HCT116 (cell line): Measurements from ENCODE around the gene G6PD. TPM values are rescaled to one million over a fixed set of nuclear protein-coding genes. Genes with fewer than 3 reads are reported as not detected.

Experiments
- ATAC-seq: fragments of 200-7000 bp; cut with Tn5 transposase; 2 replicates; pipeline ENCODE4 v1.9.1; 2020; ENCODE audit warnings: mild to moderate bottlenecking, moderate library complexity
- BruUV-seq: library from RNA; stranded (reverse); fragments of 400-500 nt; replicated peaks from 2 replicates; lab custom pipeline; 2021; lab: Mats Ljungman, UMichigan
- CTCF ChIA-PET: fragments of 300-600 bp; sonication (Branson Sonifier 250); formaldehyde crosslinking; loops from one replicate; lab custom pipeline; 2021; ENCODE audit warnings: antibody characterized with exemption; lab: Charles Lee
- POLR2A ChIA-PET: fragments of 300-600, 350-600 bp; sonication (Branson Sonifier 250); formaldehyde crosslinking; loops from one replicate; lab custom pipeline; 2021; ENCODE audit warnings: antibody characterized with exemption; lab: Charles Lee
- RAD21 ChIA-PET, 2 experiments: fragments of 300-600 bp; sonication (Branson Sonifier 250); formaldehyde crosslinking; loops; one replicate each; lab custom pipeline; 2023; ENCODE audit warnings: low total read pairs in 2 of 2; ENCODE audit not compliant: uncharacterized antibody in 2 of 2, unreplicated experiment in 2 of 2, low non-redundant PET in 1 of 2; lab: Charles Lee
- DNase-seq: peaks from one replicate; pipeline ENCODE4 v3.0.0-alpha.2; 2010; ENCODE audit warnings: low read depth, low spot score
- H2AFZ ChIP-seq: fragments of 200-600 bp; shearing (Covaris generic), sonication (generic); 2 replicates; pipeline ENCODE4 v1.6.1; 2017; ENCODE audit warnings: low read depth, mixed run types, mixed read lengths, antibody characterized with exemption, low read length; ENCODE audit not compliant: poor library complexity, severe bottlenecking
- H3K27ac ChIP-seq: 2 replicates; pipeline ENCODE4 v1.5.1; 2012; ENCODE audit warnings: low read depth, low read length
- H3K27me3 ChIP-seq: fragments of 200-600 bp; sonication (generic); 2 replicates; pipeline ENCODE4 v1.6.1; 2016; ENCODE audit warnings: mixed run types, low read length, mixed read lengths; ENCODE audit not compliant: insufficient read depth
- H3K36me3 ChIP-seq, 2 experiments: fragments of 200-500 bp in 1 of 2; fragments of 200-600 bp in 1 of 2; sonication (Bioruptor generic) in 1 of 2; sonication (generic) in 1 of 2; 2 replicates each; pipeline versions ENCODE4 v1.5.1 to v1.6.1; 2014 to 2016; ENCODE audit warnings: low read length in 2 of 2, inconsistent platforms in 1 of 2, mixed read lengths in 1 of 2, mixed run types in 1 of 2; ENCODE audit not compliant: insufficient read depth in 2 of 2, control insufficient read depth in 1 of 2
- H3K4me1 ChIP-seq, 2 experiments: fragments of 200-600 bp in 1 of 2; sonication (generic) in 1 of 2; 2 replicates each; pipeline versions ENCODE4 v1.5.1 to v1.6.1; 2012 to 2017; ENCODE audit warnings: low read length in 2 of 2, inconsistent platforms in 1 of 2, mild to moderate bottlenecking in 1 of 2, mixed read lengths in 1 of 2, mixed run types in 1 of 2, moderate library complexity in 1 of 2; ENCODE audit not compliant: insufficient read depth in 2 of 2, control insufficient read depth in 1 of 2
- H3K4me2 ChIP-seq: fragments of 200-600 bp; sonication (generic); 2 replicates; pipeline ENCODE4 v1.6.1; 2017; ENCODE audit warnings: mixed run types, low read length, mixed read lengths
- H3K4me3 ChIP-seq, 2 experiments: fragments of 200-600 bp in 1 of 2; sonication (generic) in 1 of 2; replicated peaks in 1 of 2; 2 replicates each; pipeline ENCODE4 v1.5.1; 2011 to 2016; ENCODE audit warnings: low read length in 2 of 2, control low read depth in 1 of 2, low read depth in 1 of 2, mild to moderate bottlenecking in 1 of 2, mixed read lengths in 1 of 2, mixed run types in 1 of 2
- H3K79me2 ChIP-seq: fragments of 200-600 bp; sonication (generic); 2 replicates; pipeline ENCODE4 v1.6.1; 2017; ENCODE audit warnings: mild to moderate bottlenecking, mixed run types, low read length, moderate library complexity, mixed read lengths; ENCODE audit not compliant: insufficient read depth
- H3K9ac ChIP-seq: fragments of 200-600 bp; sonication (generic); 2 replicates; pipeline ENCODE4 v1.6.1; 2016; ENCODE audit warnings: low read length, mixed read lengths
- H3K9me2 ChIP-seq: fragments of 200-600 bp; sonication (generic), shearing (Covaris generic); 2 replicates; pipeline ENCODE4 v1.6.1; 2017; ENCODE audit warnings: mixed run types, mild to moderate bottlenecking, moderate library complexity; ENCODE audit not compliant: insufficient read depth
- H3K9me3 ChIP-seq, 2 experiments: fragments of 200-500 bp in 1 of 2; fragments of 200-600 bp in 1 of 2; sonication (Bioruptor generic) in 1 of 2; sonication (generic) in 1 of 2; 2 replicates each; pipeline ENCODE4 v1.6.1; 2014 to 2017; ENCODE audit warnings: low read length in 2 of 2, mixed read lengths in 2 of 2, inconsistent platforms in 1 of 2, low read depth in 1 of 2, mild to moderate bottlenecking in 1 of 2, mixed run types in 1 of 2, moderate library complexity in 1 of 2; ENCODE audit not compliant: control insufficient read depth in 1 of 2, insufficient read depth in 1 of 2
- H4K20me1 ChIP-seq: fragments of 200-600 bp; sonication (generic), shearing (Covaris generic); 2 replicates; pipeline ENCODE4 v1.6.1; 2017; ENCODE audit warnings: mixed run types, mild to moderate bottlenecking, moderate library complexity; ENCODE audit not compliant: insufficient read depth
- CBX3 ChIP-seq: IDR thresholded peaks from 2 replicates; pipeline ENCODE4 v1.6.1; 2012; ENCODE audit warnings: low read depth
- EGR1 ChIP-seq: IDR thresholded peaks from 2 replicates; pipeline ENCODE4 v1.6.1; 2012; ENCODE audit warnings: low read depth
- ELF1 ChIP-seq: IDR thresholded peaks from 2 replicates; pipeline ENCODE4 v1.6.1; 2012; ENCODE audit warnings: low read depth, borderline replicate concordance
- EZH2phosphoT487 ChIP-seq: fragments of 200-600 bp; IDR thresholded peaks from 2 replicates; pipeline ENCODE4 v1.6.1; 2018; ENCODE audit warnings: antibody characterized with exemption, borderline replicate concordance
- JUND ChIP-seq: IDR thresholded peaks from 2 replicates; pipeline ENCODE4 v1.6.1; 2012
- POLR2A ChIP-seq: IDR thresholded peaks from 2 replicates; pipeline ENCODE4 v1.7.0; 2011; ENCODE audit warnings: borderline replicate concordance; ENCODE audit not compliant: insufficient read depth, insufficient read length; ENCODE audit errors: extremely low read depth
- SIN3A ChIP-seq: IDR thresholded peaks from 2 replicates; pipeline ENCODE4 v1.6.1; 2012; ENCODE audit warnings: low read depth
- SP1 ChIP-seq: IDR thresholded peaks from 2 replicates; pipeline ENCODE4 v1.6.1; 2012; ENCODE audit warnings: low read depth
- SRF ChIP-seq: IDR thresholded peaks from 2 replicates; pipeline ENCODE4 v1.6.1; 2012; ENCODE audit warnings: low read depth
- TCF7L2 ChIP-seq: IDR thresholded peaks from 2 replicates; pipeline ENCODE4 v1.7.0; 2011; ENCODE audit warnings: borderline replicate concordance, inconsistent platforms; ENCODE audit not compliant: insufficient read depth, insufficient read length; ENCODE audit errors: extremely low read depth
- YY1 ChIP-seq: IDR thresholded peaks from 2 replicates; pipeline ENCODE4 v1.6.1; 2011; ENCODE audit warnings: low read length, low read depth, moderate library complexity, mild to moderate bottlenecking; ENCODE audit not compliant: insufficient replicate concordance; ENCODE audit errors: extremely low read depth
- ZNF274 ChIP-seq: fragments of 200-500 bp; sonication (Bioruptor generic); IDR thresholded peaks from 2 replicates; pipeline ENCODE4 v1.6.1; 2014; ENCODE audit warnings: mild to moderate bottlenecking, low read depth, low read length, inconsistent platforms
- intact Hi-C: fragments of 100-400 bp; cut with micrococcal nuclease; formaldehyde crosslinking; loops from 2 replicates; pipeline ENCODE4 v1.10.0; 2022
- total RNA-seq: library from RNA; stranded (reverse); gene quantifications from one replicate; pipeline ENCODE4 v1.2.1, GENCODE V29; 2021; ENCODE audit not compliant: unreplicated experiment
- TF ChIP-seq, protein P1 (sequence below): IDR thresholded peaks from 2 replicates; pipeline ENCODE4 v1.6.1; 2012
- TF ChIP-seq, protein P2 (sequence below): IDR thresholded peaks from 2 replicates; pipeline ENCODE4 v1.6.1; 2012

Gene G6PD
- total RNA-seq, 1 experiment from 2014 or later, result 109 TPM

DNA sequence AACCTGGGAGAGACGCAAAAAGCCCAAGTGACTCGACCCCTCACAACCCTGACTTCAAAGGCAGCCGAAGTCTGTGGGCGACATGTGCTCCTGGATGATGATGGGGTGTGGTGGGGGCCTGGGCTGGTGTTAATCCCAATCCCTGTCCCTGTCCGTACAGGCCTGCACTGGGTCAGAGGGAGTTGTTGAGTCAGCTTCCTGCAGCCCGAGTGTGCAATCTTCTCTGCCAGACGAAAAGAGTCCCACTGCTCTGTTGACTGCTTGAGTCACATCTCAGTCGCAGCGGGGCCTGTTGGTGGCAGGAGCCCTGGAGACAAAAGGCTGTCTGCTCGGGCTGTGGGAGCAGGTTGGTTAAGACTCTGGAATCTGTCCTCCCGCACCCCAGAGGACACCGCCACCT, 40.9 kb downstream of the G6PD start:
- no peaks in the 10 kb centered on the region for H3K79me2 ChIP-seq
- no peaks in the 10 kb centered on the region for H3K9me2 ChIP-seq
- H2AFZ ChIP-seq, result no peak overlapping the region
- peaks cover 0 to 5% of the 10 kb centered on the region in 2 experiments; a peak in 1 of 4 replicates for H3K4me1 ChIP-seq
- no peak overlapping the region for H3K4me2 ChIP-seq
- H4K20me1 ChIP-seq, result no peaks in the 10 kb centered on the region
- POLR2A ChIA-PET, result interaction anchor here (0.6 kb wide), 1 partner anchor 78 kb away, joined by 4 read pairs; no protein-coding TSS in a partner anchor
- no TSS peak for BruUV-seq
- no peak overlapping the region for H3K4me3 ChIP-seq
- no peak overlapping the region for H3K9ac ChIP-seq
- CTCF ChIA-PET, result no interaction called here
- RAD21 ChIA-PET, result no interaction called here
- ATAC-seq (0 out of 2 replicates have a peak, but pooled peaks have one; percentile 22), DNase-seq (no peak)
- intact Hi-C loops, result no loop called here
- H3K36me3 ChIP-seq, result no peaks in the 10 kb centered on the region
- no peaks in the 10 kb centered on the region for H3K27me3 ChIP-seq
- H3K9me3 ChIP-seq, result no peaks in the 10 kb centered on the region
- no peak overlapping the region for H3K27ac ChIP-seq
- TF ChIP-seq JUND (no peak), ZNF274 (no peak), YY1 (no peak), POLR2A (no peak), SRF (no peak), ELF1 (no peak), SIN3A (no peak), TCF7L2 (no peak), EGR1 (no peak), SP1 (no peak), EZH2phosphoT487 (no peak), CBX3 (no peak)
- TF ChIP-seq, protein P1, sequence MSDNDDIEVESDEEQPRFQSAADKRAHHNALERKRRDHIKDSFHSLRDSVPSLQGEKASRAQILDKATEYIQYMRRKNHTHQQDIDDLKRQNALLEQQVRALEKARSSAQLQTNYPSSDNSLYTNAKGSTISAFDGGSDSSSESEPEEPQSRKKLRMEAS, result no peak
- TF ChIP-seq, protein P2, sequence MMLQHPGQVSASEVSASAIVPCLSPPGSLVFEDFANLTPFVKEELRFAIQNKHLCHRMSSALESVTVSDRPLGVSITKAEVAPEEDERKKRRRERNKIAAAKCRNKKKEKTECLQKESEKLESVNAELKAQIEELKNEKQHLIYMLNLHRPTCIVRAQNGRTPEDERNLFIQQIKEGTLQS, result no peak
- TF ChIP-seq, all 23 proteins: peak for 0
